Muscle of back (tissue), 11 donors: Measurements from ENCODE around the gene CAV3. TPM values are rescaled to one million over a fixed set of nuclear protein-coding genes. Genes with fewer than 3 reads are reported as not detected.

Experiments
- DNase-seq, 3 donors: peaks; one replicate each; pipeline versions ENCODE4 v3.0.0 to v3.0.0-alpha.2; 2013
- polyA plus RNA-seq, 10 donors: library from polyadenylated mRNA; unstranded; fragments of 120-200 nt; gene quantifications; one replicate each; pipeline ENCODE4 v1.2.1, GENCODE V29; 2013; ENCODE audit not compliant: insufficient read length in 10 of 10

CAV3 gene
- polyA plus RNA-seq, 10 donors: 150 to 329 (median 277) TPM

- DNase-seq: no peak
These were observed 51.3 kb downstream of the CAV3 start for GRCh38 chr3:8784676-8785435.

- DNase-seq: no peak
These were observed 56.9 kb downstream of the CAV3 start for GRCh38 chr3:8790529-8790928.

GRCh38 chr3:8793242-8793641 is 59.6 kb downstream of the CAV3 start:
- DNase-seq: no peak

- DNase-seq: no peak
These were observed 60.6 kb downstream of the CAV3 start for GRCh38 chr3:8794247-8794646.

Other genes with a start within 250 kb of the CAV3 start
- 100 to 1,000 TPM; 106 to 341 (median 192) TPM for gene LMCD1, start 232.0 kb upstream of the CAV3 start, polyA plus RNA-seq
- gene SSUH2, start 89.0 kb upstream of the CAV3 start, polyA plus RNA-seq: 1 to 10 TPM in 9 of 10 donors, under 1 TPM in 1; 0.98 to 3.6 (median 2.0) TPM
- 10 to 100 TPM in 1 of 10 donors, 1 to 10 TPM in 9; 3.8 to 11.3 (median 8.2) TPM for gene OXTR, start 35.8 kb downstream of the CAV3 start, polyA plus RNA-seq
- gene RAD18, start 229.7 kb downstream of the CAV3 start, polyA plus RNA-seq: 1 to 10 TPM; 3.4 to 7.9 (median 6.9) TPM